ENCODE measurements around the gene C4orf50.

Gene C4orf50

GRCh38 chr4:5965225-5965624 lies 53.0 kb downstream of the C4orf50 start:
- TF ChIP-seq ZNF70 (CRISPR knock-in tag; IDR thresholded peaks at IDR 0.05) (no peak), CREB5 (CRISPR knock-in tag; IDR thresholded peaks at IDR 0.05; ENCODE audit: low read depth) (no peak), BACH2 (CRISPR knock-in tag; IDR thresholded peaks at IDR 0.05; ENCODE audit: borderline replicate concordance) (no peak), CSRNP3 (CRISPR knock-in tag; IDR thresholded peaks at IDR 0.05) (no peak), TOX (CRISPR knock-in tag; IDR thresholded peaks at IDR 0.05; ENCODE audit: borderline replicate concordance) (no peak), PATZ1 (CRISPR knock-in tag; IDR thresholded peaks at IDR 0.05; ENCODE audit: borderline replicate concordance) (no peak)
- ATAC-seq: no peak

GRCh38 chr4:5964030-5964429 lies 54.2 kb downstream of the C4orf50 start:
- TF ChIP-seq BACH2 (CRISPR knock-in tag; IDR thresholded peaks at IDR 0.05; ENCODE audit: borderline replicate concordance) (no peak), ZNF565 (CRISPR knock-in tag; conservative IDR thresholded peaks at IDR 0.05; ENCODE audit: low read depth) (no peak), ZC3H10 (CRISPR knock-in tag; IDR thresholded peaks at IDR 0.05) (no peak), TSHZ2 (CRISPR knock-in tag; IDR thresholded peaks at IDR 0.05) (no peak), GLIS3 (CRISPR knock-in tag; IDR thresholded peaks at IDR 0.05) (no peak), TCF4 (CRISPR knock-in tag; IDR thresholded peaks at IDR 0.05; ENCODE audit: borderline replicate concordance) (no peak), CREB5 (CRISPR knock-in tag; IDR thresholded peaks at IDR 0.05; ENCODE audit: low read depth) (no peak)
- no peak for ATAC-seq

GRCh38 chr4:5963611-5964010 lies 54.6 kb downstream of the C4orf50 start:
- no peak for TF ChIP-seq ZNF8 (CRISPR knock-in tag; IDR thresholded peaks at IDR 0.05)
- TF ChIP-seq SNAI2 (CRISPR knock-in tag; IDR thresholded peaks at IDR 0.05): no peak
- TF ChIP-seq OSR1 (CRISPR knock-in tag; IDR thresholded peaks at IDR 0.05): no peak
- no peak for TF ChIP-seq CREB5 (CRISPR knock-in tag; IDR thresholded peaks at IDR 0.05; ENCODE audit: low read depth)
- TF ChIP-seq BACH2 (CRISPR knock-in tag; IDR thresholded peaks at IDR 0.05; ENCODE audit: borderline replicate concordance): no peak
- TF ChIP-seq TSHZ2 (CRISPR knock-in tag; IDR thresholded peaks at IDR 0.05): no peak
- no peak for TF ChIP-seq CSRNP3 (CRISPR knock-in tag; IDR thresholded peaks at IDR 0.05)
- no peak for TF ChIP-seq ISL1 (CRISPR knock-in tag; IDR thresholded peaks at IDR 0.05)
- no peak for TF ChIP-seq TCF4 (CRISPR knock-in tag; IDR thresholded peaks at IDR 0.05; ENCODE audit: borderline replicate concordance)
- no peak for TF ChIP-seq ZFP3 (CRISPR knock-in tag; IDR thresholded peaks at IDR 0.05)
- TF ChIP-seq PPARA (CRISPR knock-in tag; IDR thresholded peaks at IDR 0.05; ENCODE audit: borderline replicate concordance): no peak
- no peak for TF ChIP-seq TOX (CRISPR knock-in tag; IDR thresholded peaks at IDR 0.05; ENCODE audit: borderline replicate concordance)
- TF ChIP-seq PATZ1 (CRISPR knock-in tag; IDR thresholded peaks at IDR 0.05; ENCODE audit: borderline replicate concordance): no peak
- no peak for TF ChIP-seq GLIS3 (CRISPR knock-in tag; IDR thresholded peaks at IDR 0.05)
- TF ChIP-seq ZNF565 (CRISPR knock-in tag; conservative IDR thresholded peaks at IDR 0.05; ENCODE audit: low read depth): no peak
- no peak for TF ChIP-seq ZC3H10 (CRISPR knock-in tag; IDR thresholded peaks at IDR 0.05)
- TF ChIP-seq CSDC2 (CRISPR knock-in tag; IDR thresholded peaks at IDR 0.05): no peak
- TF ChIP-seq ZFP30 (CRISPR knock-in tag; IDR thresholded peaks at IDR 0.05): no peak
- no peak for ATAC-seq

Data from SK-N-SH treated with all-trans-retinoic acid at 6 μM for 48 hours (cell line).